GM10248 (cell line): ENCODE data around the gene PANX1.

Source experiments
- CTCF ChIA-PET: fragments of 300-600 bp; sonication (Branson Sonifier 250); formaldehyde crosslinking; extraction: SDS; loops from one replicate; lab custom pipeline; 2021; ENCODE audit warnings: antibody characterized with exemption; lab: Yijun Ruan, JAX
- POLR2A ChIA-PET: fragments of 350-650 bp; sonication (Branson Sonifier 250); formaldehyde crosslinking; extraction: SDS; loops from one replicate; lab custom pipeline; 2020; ENCODE audit warnings: antibody characterized with exemption; lab: Yijun Ruan, JAX
- DNase-seq: peaks from one replicate; pipeline ENCODE4 v3.0.0; 2012; ENCODE audit errors: extremely low spot score
- TF ChIP-seq, protein P1 (sequence below): IDR thresholded peaks from 2 replicates; pipeline ENCODE4 v1.5.1; 2012; ENCODE audit warnings: mild to moderate bottlenecking, low read depth; ENCODE audit errors: extremely low read depth, missing control alignments, control extremely low read depth

Gene PANX1

DNA sequence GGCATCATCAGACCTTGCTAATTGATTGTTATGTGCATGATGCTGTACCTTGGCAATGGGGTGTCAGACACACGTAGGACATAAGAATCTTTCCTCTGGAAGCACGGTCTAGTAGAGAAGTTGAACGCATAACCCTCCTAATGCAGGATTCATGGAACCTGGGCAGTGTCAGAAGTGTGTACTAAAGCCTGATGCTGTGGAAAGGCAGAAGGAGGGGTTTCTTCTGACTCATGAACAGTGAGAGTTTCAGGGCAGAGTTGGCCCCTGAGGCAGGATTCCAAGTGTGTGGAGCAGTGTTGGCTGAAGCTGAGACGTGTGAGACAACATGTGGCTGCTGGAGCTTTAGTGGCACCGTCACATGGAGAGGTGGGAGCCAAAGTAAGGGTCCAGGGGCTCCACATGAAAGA lies 3.5 kb downstream of the PANX1 start:
- CTCF ChIA-PET: interaction anchor here (1.3 to 1.6 kb wide), 2 partner anchors 24 to 52 kb away, joined by 3 to 6 read pairs; no protein-coding TSS in a partner anchor
- DNase-seq: no peak
- TF ChIP-seq, protein P1, sequence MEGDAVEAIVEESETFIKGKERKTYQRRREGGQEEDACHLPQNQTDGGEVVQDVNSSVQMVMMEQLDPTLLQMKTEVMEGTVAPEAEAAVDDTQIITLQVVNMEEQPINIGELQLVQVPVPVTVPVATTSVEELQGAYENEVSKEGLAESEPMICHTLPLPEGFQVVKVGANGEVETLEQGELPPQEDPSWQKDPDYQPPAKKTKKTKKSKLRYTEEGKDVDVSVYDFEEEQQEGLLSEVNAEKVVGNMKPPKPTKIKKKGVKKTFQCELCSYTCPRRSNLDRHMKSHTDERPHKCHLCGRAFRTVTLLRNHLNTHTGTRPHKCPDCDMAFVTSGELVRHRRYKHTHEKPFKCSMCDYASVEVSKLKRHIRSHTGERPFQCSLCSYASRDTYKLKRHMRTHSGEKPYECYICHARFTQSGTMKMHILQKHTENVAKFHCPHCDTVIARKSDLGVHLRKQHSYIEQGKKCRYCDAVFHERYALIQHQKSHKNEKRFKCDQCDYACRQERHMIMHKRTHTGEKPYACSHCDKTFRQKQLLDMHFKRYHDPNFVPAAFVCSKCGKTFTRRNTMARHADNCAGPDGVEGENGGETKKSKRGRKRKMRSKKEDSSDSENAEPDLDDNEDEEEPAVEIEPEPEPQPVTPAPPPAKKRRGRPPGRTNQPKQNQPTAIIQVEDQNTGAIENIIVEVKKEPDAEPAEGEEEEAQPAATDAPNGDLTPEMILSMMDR: no peak
- POLR2A ChIA-PET: no interaction called here

DNA sequence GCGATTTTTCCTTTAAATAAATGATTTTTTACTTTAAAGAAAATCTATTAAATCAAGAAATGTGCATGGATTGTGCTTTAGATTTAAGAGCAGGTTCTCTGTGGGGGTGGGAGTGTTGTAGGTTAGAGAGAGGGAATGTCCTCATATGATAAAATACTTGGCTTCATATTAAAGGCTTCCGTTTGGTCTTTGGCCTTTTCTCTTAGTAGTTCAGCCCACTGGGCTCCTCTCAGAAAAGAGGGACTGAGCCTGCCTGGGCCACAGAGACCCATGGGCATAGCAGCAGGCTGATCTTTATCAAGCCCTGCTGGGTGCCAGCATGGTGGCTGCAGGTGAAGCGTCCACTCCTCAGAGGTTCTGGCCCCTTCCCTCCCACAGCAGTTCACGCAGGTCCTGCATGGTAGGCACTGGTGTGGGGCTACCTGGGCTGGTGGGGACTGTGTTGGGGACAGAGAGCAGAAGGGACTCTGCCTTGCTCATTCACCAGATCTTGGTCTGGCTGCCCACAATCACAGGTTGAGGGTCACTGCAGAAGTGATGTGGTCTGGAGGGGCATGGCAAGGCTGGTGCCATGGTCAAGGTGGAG lies 4.3 kb downstream of the PANX1 start:
- POLR2A ChIA-PET: no interaction called here
- CTCF ChIA-PET: no interaction called here
- TF ChIP-seq, protein P1: no peak
- DNase-seq: no peak

DNA sequence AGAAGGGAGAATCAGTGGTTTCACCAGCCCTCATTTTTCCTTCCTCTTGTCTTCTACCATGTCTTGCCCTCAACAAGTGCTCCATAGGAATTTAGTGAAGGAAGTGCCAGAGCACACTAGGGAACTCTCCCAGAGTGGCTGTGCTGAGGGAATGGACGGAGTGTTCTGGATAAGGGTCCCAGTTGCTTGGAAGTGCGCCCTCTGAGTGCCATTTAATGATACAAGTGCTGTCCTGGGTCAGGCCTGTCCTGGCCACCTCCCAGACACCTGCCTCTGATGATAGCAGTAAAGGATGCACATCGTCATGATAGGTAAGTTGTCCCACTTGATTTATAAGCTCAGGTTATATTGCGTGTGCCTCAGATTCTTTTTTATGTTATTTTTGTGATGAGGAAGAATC lies 5.1 kb downstream of the PANX1 start:
- no peak for DNase-seq
- POLR2A ChIA-PET: no interaction called here
- TF ChIP-seq, protein P1: no peak
- CTCF ChIA-PET: interaction anchor here (0.6 to 1.4 kb wide), 2 partner anchors 11 to 236 kb away, joined by 3 read pairs; no protein-coding TSS in a partner anchor

DNA sequence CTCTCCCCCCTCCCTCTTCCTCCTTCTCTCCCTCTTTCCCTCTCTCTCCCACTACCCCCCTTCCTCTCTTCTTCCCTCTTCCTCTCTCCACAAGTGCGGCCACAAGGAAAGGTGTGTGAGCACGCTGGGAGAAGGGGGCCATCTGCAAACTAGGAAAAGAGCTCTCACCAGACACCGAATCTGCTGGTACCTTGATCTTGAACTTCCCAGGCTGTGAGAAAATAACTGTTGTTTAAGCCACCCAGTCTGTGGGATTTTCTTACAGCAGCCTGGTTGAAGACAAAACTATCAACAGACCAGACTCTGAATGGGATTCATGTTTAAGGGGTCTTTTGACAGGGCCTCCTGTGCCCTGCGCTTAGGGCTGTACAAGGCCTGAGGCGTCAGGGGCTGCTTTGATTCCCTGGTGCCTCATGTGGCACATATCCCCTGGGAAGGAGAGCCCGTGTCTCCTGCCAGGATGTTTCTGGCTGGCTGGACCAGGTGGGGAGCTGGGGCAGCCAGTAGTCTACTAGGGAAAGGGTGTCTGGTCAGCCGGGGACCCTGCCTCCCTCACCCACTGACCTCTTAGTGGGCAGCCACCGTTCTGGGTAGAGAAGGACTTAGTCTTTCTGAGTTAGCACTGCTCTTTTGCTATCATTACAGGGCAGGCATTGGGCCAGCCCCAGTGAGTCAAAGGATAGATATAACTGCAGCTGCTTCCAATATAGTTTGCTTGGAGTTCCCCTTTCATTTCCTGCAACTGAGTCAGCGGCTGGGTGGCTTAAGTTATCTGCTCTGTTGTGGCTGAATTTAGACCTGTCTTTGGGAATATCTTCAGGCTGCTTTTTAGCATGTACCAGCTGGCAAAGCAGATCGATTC lies 6.2 kb downstream of the PANX1 start:
- TF ChIP-seq, protein P1: no peak
- no peak for DNase-seq
- ChIA-PET CTCF (interaction anchor here (1.0 to 1.7 kb wide), 5 partner anchors 9 to 237 kb away, joined by 3 to 5 read pairs (median 4); no protein-coding TSS in a partner anchor), POLR2A (no interaction called here)

DNA sequence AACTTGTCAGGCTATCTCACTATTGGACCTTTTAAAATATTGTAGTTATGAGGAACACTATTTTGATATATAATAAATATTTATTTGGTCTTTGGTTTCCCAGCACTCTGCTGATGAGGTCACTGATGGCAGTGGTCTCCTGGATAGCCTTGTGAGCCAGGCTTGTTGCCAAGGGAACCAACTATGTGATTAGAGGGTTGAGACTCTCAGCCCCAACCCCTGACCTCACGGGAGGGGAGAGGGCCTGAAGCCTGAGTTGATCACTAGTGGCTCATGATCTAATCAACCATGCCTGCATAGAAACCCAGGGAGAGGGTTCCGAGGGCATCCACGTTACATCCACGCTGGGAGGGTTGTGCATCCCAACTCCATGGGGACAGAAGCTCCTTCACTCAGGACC lies 10.8 kb downstream of the PANX1 start:
- CTCF ChIA-PET: no interaction called here
- POLR2A ChIA-PET: no interaction called here
- TF ChIP-seq, protein P1: no peak
- DNase-seq: no peak

DNA sequence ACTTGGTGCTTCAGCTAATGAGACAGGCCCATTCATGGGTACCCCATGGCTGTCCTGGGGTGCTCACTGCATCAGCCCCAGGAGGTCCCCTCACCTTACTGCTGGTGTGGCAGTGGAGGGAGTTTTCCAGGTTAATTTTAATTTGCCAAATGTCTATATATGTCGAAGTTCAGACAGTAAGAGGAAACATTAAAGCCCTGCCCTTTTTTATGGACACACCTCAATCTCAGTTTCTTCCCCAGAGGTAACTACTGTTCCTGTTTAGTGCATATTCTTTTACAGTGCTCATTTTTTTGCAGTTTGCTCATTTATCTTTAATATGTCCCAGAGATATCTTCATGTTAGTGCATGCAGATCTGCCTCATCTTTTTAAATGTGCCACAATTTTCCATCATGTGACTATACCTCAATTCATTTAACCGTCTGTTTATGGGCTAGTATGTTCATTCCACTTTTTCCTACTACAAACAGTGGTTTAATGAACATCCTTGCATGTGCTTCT lies 11.6 kb downstream of the PANX1 start:
- ChIA-PET POLR2A (no interaction called here), CTCF (no interaction called here)
- no peak for DNase-seq
- TF ChIP-seq, protein P1: no peak
